Measurements from ENCODE around the gene TMEM140. TPM values are rescaled to one million over a fixed set of nuclear protein-coding genes. Genes with fewer than 3 reads are reported as not detected.

TMEM140 gene
- total RNA-seq, 3 donors from 2014 or later = 23.1 to 55.7 (median 52.8) TPM

DNA sequence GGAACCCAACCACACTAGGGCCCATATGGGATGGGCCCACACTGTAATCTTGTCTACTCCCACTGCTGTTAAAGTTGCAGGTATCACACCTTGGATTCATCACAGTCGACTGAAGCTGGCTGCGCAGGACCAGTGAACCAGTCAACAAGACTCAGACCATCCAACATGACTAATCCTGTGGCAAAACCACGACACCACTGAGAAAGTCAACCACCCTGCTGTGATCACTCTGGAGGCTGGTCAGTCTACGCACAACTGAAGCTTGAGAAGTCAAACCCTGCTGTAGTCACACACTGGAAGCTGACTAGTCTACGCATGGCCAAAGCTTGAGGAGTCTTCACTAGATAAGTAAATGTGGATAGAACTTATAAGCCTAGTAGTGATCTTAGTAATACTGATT, 32.2 kb downstream of the TMEM140 start:
- intact Hi-C loops (cut with DNase I; ENCODE audit: low total_unique reads) = no loop called here
- H3K4me1 ChIP-seq = peaks cover 0 to 6% of the 10 kb centered on the region in 2 donors
- no peak overlapping the region for H3K4me3 ChIP-seq

DNA sequence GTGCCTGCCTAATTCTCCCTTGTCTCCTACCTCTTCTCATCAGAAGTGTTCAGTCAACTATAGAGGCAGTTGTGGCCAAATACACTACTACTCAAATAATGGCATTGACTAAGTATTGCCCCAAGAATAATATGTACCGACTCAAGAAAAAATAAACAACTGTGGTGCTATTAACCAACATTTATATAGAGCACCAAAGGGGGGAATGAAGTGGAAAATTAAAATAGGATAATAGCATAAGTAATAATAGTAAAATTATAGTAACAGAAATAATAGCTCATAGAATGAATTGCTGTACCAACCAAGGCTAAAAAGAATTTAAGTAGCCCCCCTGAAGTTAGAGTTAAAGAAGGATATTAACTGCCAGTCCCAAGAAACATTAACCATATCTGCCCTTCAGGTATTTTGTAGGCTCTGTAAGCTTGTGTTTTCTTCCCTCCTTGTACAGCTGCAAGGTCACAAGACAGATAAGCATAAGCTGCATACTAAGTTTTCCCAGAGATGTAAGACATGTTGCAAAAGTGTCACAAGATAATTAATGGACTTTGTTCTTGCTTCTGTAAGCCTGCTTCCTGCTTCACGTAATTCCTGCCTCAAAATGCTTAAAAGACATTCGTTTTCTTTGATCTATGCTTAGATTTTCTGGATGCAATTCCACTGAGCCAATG, 33.5 kb downstream of the TMEM140 start:
- Histone ChIP-seq H3K9me3 (peaks cover 21 to 29% of the 10 kb centered on the region in 2 donors), H3K4me1 (peaks cover 0 to 4% of the 10 kb centered on the region in 2 donors), H3K36me3 (peaks cover 26% of the 10 kb centered on the region), H3K4me3 (no peak overlapping the region), H3K27ac (no peak overlapping the region), H3K27me3 (no peaks in the 10 kb centered on the region)
- intact Hi-C loops (cut with DNase I; ENCODE audit: low total_unique reads) = no loop called here
- no peak for DNase-seq (ENCODE audit: low spot score in 2 of 2)
- TF ChIP-seq POLR2A (IDR thresholded peaks at IDR 0.05) (no peak), POLR2AphosphoS5 (IDR thresholded peaks at IDR 0.05) (no peak)
- TF ChIP-seq, protein P1, sequence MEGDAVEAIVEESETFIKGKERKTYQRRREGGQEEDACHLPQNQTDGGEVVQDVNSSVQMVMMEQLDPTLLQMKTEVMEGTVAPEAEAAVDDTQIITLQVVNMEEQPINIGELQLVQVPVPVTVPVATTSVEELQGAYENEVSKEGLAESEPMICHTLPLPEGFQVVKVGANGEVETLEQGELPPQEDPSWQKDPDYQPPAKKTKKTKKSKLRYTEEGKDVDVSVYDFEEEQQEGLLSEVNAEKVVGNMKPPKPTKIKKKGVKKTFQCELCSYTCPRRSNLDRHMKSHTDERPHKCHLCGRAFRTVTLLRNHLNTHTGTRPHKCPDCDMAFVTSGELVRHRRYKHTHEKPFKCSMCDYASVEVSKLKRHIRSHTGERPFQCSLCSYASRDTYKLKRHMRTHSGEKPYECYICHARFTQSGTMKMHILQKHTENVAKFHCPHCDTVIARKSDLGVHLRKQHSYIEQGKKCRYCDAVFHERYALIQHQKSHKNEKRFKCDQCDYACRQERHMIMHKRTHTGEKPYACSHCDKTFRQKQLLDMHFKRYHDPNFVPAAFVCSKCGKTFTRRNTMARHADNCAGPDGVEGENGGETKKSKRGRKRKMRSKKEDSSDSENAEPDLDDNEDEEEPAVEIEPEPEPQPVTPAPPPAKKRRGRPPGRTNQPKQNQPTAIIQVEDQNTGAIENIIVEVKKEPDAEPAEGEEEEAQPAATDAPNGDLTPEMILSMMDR (IDR thresholded peaks at IDR 0.05) = no peak

More for the DNA sequence above, 32.2 kb downstream of the TMEM140 start:
- H3K9me3 ChIP-seq = peaks cover 21 to 29% of the 10 kb centered on the region in 2 donors
- H3K27ac ChIP-seq = no peak overlapping the region
- peaks cover 14% of the 10 kb centered on the region for H3K36me3 ChIP-seq
- no peak for DNase-seq (ENCODE audit: low spot score in 2 of 2)
- TF ChIP-seq POLR2AphosphoS5 (IDR thresholded peaks at IDR 0.05) = no peak
- no peaks in the 10 kb centered on the region for H3K27me3 ChIP-seq

DNA sequence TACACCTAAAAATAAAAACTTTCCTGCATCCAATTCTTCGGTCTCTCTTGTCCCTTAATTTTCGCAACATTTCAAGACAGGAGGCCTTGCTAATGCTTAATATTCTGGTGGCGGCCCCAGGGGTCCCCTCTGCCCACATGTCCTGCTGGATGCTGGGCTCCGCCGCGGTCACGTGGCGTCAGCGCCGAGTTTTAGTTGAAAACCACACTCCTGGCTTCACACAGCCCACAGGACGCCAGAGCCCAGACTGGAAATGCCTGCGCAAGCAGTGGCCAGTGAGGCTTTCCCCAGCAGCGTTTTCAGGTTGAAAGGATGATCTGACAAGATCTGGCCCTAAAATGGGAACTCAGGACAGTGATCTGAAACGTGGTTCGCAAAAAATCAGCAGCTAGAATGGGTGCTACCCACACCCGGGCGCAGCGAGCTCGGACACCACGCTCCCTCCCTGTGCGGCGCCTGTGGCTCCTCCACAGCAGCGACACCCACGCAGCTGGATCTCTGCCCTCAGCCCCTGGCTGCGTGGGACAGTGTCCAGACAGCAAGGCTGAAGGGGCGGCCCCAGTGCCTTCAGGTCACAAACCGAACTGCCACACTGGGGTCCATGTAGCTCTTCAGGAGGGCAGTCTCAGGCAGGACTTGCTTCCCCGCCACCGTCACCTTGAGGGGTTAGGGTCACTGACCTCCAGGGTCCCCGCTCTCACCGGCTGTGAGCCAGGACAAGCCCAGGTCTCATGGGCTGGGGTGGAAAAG, 34.2 kb downstream of the TMEM140 start:
- intact Hi-C loops (cut with DNase I; ENCODE audit: low total_unique reads) = no loop called here
- no peak for TF ChIP-seq POLR2AphosphoS5 (IDR thresholded peaks at IDR 0.05)
- no peak for TF ChIP-seq POLR2A (IDR thresholded peaks at IDR 0.05)
- TF ChIP-seq, protein P1 (IDR thresholded peaks at IDR 0.05) = no peak
- no peak for DNase-seq (ENCODE audit: low spot score in 2 of 2)
- Histone ChIP-seq H3K27me3 (no peaks in the 10 kb centered on the region), H3K4me1 (no peaks in the 10 kb centered on the region), H3K4me3 (no peak overlapping the region), H3K9me3 (peaks cover 21 to 29% of the 10 kb centered on the region in 2 donors), H3K27ac (no peak overlapping the region), H3K36me3 (peaks cover 27% of the 10 kb centered on the region)

GRCh38 chr7:135183478-135183877, 35.6 kb downstream of the TMEM140 start:
- Histone ChIP-seq H3K36me3 (peaks cover 27% of the 10 kb centered on the region), H3K4me3 (no peak overlapping the region), H3K27me3 (no peaks in the 10 kb centered on the region), H3K9me3 (peaks cover 21 to 29% of the 10 kb centered on the region in 2 donors), H3K27ac (no peak overlapping the region), H3K4me1 (no peaks in the 10 kb centered on the region)
- intact Hi-C loops (cut with DNase I; ENCODE audit: low total_unique reads) = no loop called here
- TF ChIP-seq POLR2AphosphoS5 (IDR thresholded peaks at IDR 0.05) (no peak), POLR2A (IDR thresholded peaks at IDR 0.05) (no peak)
- TF ChIP-seq, protein P1 (IDR thresholded peaks at IDR 0.05) = no peak
- DNase-seq (ENCODE audit: low spot score in 2 of 2) = no peak

- no peak for DNase-seq (ENCODE audit: low spot score in 2 of 2)
- H3K9me3 ChIP-seq = peaks cover 21 to 29% of the 10 kb centered on the region in 2 donors
- H3K27me3 ChIP-seq = no peaks in the 10 kb centered on the region
- no peaks in the 10 kb centered on the region for H3K4me1 ChIP-seq
- peaks cover 27% of the 10 kb centered on the region for H3K36me3 ChIP-seq
- H3K4me3 ChIP-seq = no peak overlapping the region
- no peak overlapping the region for H3K27ac ChIP-seq
- no peak for TF ChIP-seq POLR2A (IDR thresholded peaks at IDR 0.05)
- TF ChIP-seq, protein P1 (IDR thresholded peaks at IDR 0.05) = no peak
- no peak for TF ChIP-seq POLR2AphosphoS5 (IDR thresholded peaks at IDR 0.05)
- intact Hi-C loops (cut with DNase I; ENCODE audit: low total_unique reads) = no loop called here
Measured at GRCh38 chr7:135184254-135184841, 36.5 kb downstream of the TMEM140 start.
